PFSK-1 (cell line): ENCODE results near the gene GNAZ.

Source experiments
- POLR2AphosphoS5 ChIP-seq: IDR thresholded peaks from 2 replicates; pipeline ENCODE4 v1.6.1; 2012; ENCODE audit warnings: low read depth, mild to moderate bottlenecking, control low read depth, low read length, moderate library complexity
- REST ChIP-seq, 2 experiments: IDR thresholded peaks; 2 replicates each; pipeline versions ENCODE4 v1.6.1 to v1.8.0; 2011 to 2012; ENCODE audit warnings: low read depth in 2 of 2, low read length in 2 of 2, control low read depth in 1 of 2, inconsistent platforms in 1 of 2, mild to moderate bottlenecking in 1 of 2, moderate library complexity in 1 of 2; ENCODE audit not compliant: insufficient read depth in 1 of 2

- TF ChIP-seq REST (IDR thresholded peaks at IDR 0.05; ENCODE audit: insufficient read depth in 1 of 2, low read depth in 2 of 2, low read length in 2 of 2): no peak
- TF ChIP-seq POLR2AphosphoS5: no peak
These were observed 16.5 kb downstream of the GNAZ start for GRCh38 chr22:23086787-23087186.
